ENCODE data around the gene PLXNC1. TPM values are rescaled to one million over a fixed set of nuclear protein-coding genes. Genes with fewer than 3 reads are reported as not detected.

PLXNC1 gene
- total and polyA plus RNA-seq, 2 donors (not counting 1 experiment from before 2014, with no cell fraction given): 15.1 to 86.9 TPM

GRCh38 chr12:94222351-94223084, 74.1 kb downstream of the PLXNC1 start:
- Histone ChIP-seq H2AFZ (ENCODE audit: low read length) (no peak overlapping the region), H3K4me2 (ENCODE audit: extremely low read depth, insufficient read depth, low read length) (no peak overlapping the region), H3K27ac (ENCODE audit: insufficient read depth, low read length) (no peak overlapping the region), H4K20me1 (ENCODE audit: control insufficient read depth, extremely low read depth, insufficient read depth, low read length) (no peaks in the 10 kb centered on the region), H3K79me2 (ENCODE audit: control insufficient read depth, insufficient read depth, low read length) (no peaks in the 10 kb centered on the region), H3K36me3 (ENCODE audit: control insufficient read depth, insufficient read depth, low read length) (no peaks in the 10 kb centered on the region), H3K9ac (ENCODE audit: insufficient read depth, low read length) (no peak overlapping the region), H3K9me3 (ENCODE audit: control insufficient read depth, insufficient read depth, low read depth, low read length) (no peaks in the 10 kb centered on the region), H3K27me3 (ENCODE audit: control insufficient read depth, insufficient read depth, low read length) (no peaks in the 10 kb centered on the region), H3K4me3 (replicated peaks in 1 of 4; ENCODE audit: control extremely low read depth in 1 of 4, insufficient read depth in 1 of 4, low read depth in 3 of 4, low read length in 4 of 4) (no peak overlapping the region), H3K4me1 (ENCODE audit: control insufficient read depth, extremely low read depth, insufficient read depth, low read length) (no peaks in the 10 kb centered on the region)
- DNase-seq (ENCODE audit: low read depth in 2 of 2): no peak
- TF ChIP-seq EZH2 (IDR thresholded peaks at IDR 0.05; ENCODE audit: low read length, missing control alignments): no peak
- TF ChIP-seq CTCF (conservative IDR thresholded peaks at IDR 0.05 in 1 of 2, IDR thresholded peaks at IDR 0.05 in 1 of 2; ENCODE audit: low read depth in 1 of 2, low read length in 2 of 2): no peak

GRCh38 chr12:94223842-94224241, 75.5 kb downstream of the PLXNC1 start:
- no peak overlapping the region for H3K27ac ChIP-seq (ENCODE audit: insufficient read depth, low read length)
- H3K36me3 ChIP-seq (ENCODE audit: control insufficient read depth, insufficient read depth, low read length): no peaks in the 10 kb centered on the region
- H3K4me3 ChIP-seq (replicated peaks in 1 of 4; ENCODE audit: control extremely low read depth in 1 of 4, insufficient read depth in 1 of 4, low read depth in 3 of 4, low read length in 4 of 4): no peak overlapping the region
- no peaks in the 10 kb centered on the region for H3K9me3 ChIP-seq (ENCODE audit: control insufficient read depth, insufficient read depth, low read depth, low read length)
- H2AFZ ChIP-seq (ENCODE audit: low read length): no peak overlapping the region
- no peaks in the 10 kb centered on the region for H3K27me3 ChIP-seq (ENCODE audit: control insufficient read depth, insufficient read depth, low read length)
- no peak overlapping the region for H3K4me2 ChIP-seq (ENCODE audit: extremely low read depth, insufficient read depth, low read length)
- H4K20me1 ChIP-seq (ENCODE audit: control insufficient read depth, extremely low read depth, insufficient read depth, low read length): no peaks in the 10 kb centered on the region
- TF ChIP-seq EZH2 (IDR thresholded peaks at IDR 0.05; ENCODE audit: low read length, missing control alignments) (no peak), CTCF (conservative IDR thresholded peaks at IDR 0.05 in 1 of 2, IDR thresholded peaks at IDR 0.05 in 1 of 2; ENCODE audit: low read depth in 1 of 2, low read length in 2 of 2) (no peak)
- no peaks in the 10 kb centered on the region for H3K4me1 ChIP-seq (ENCODE audit: control insufficient read depth, extremely low read depth, insufficient read depth, low read length)
- no peaks in the 10 kb centered on the region for H3K79me2 ChIP-seq (ENCODE audit: control insufficient read depth, insufficient read depth, low read length)
- no peak overlapping the region for H3K9ac ChIP-seq (ENCODE audit: insufficient read depth, low read length)
- no peak for DNase-seq (ENCODE audit: low read depth in 2 of 2)

- H3K27me3 ChIP-seq (ENCODE audit: control insufficient read depth, insufficient read depth, low read length): no peaks in the 10 kb centered on the region
- no peak overlapping the region for H2AFZ ChIP-seq (ENCODE audit: low read length)
- no peaks in the 10 kb centered on the region for H3K79me2 ChIP-seq (ENCODE audit: control insufficient read depth, insufficient read depth, low read length)
- H4K20me1 ChIP-seq (ENCODE audit: control insufficient read depth, extremely low read depth, insufficient read depth, low read length): no peaks in the 10 kb centered on the region
- TF ChIP-seq CTCF (conservative IDR thresholded peaks at IDR 0.05 in 1 of 2, IDR thresholded peaks at IDR 0.05 in 1 of 2; ENCODE audit: low read depth in 1 of 2, low read length in 2 of 2) (no peak), EZH2 (IDR thresholded peaks at IDR 0.05; ENCODE audit: low read length, missing control alignments) (no peak)
- H3K9me3 ChIP-seq (ENCODE audit: control insufficient read depth, insufficient read depth, low read depth, low read length): no peaks in the 10 kb centered on the region
- H3K9ac ChIP-seq (ENCODE audit: insufficient read depth, low read length): no peak overlapping the region
- H3K27ac ChIP-seq (ENCODE audit: insufficient read depth, low read length): no peak overlapping the region
- H3K4me1 ChIP-seq (ENCODE audit: control insufficient read depth, extremely low read depth, insufficient read depth, low read length): no peaks in the 10 kb centered on the region
- no peak overlapping the region for H3K4me3 ChIP-seq (replicated peaks in 1 of 4; ENCODE audit: control extremely low read depth in 1 of 4, insufficient read depth in 1 of 4, low read depth in 3 of 4, low read length in 4 of 4)
- no peak for DNase-seq (ENCODE audit: low read depth in 2 of 2)
- H3K4me2 ChIP-seq (ENCODE audit: extremely low read depth, insufficient read depth, low read length): no peak overlapping the region
- no peaks in the 10 kb centered on the region for H3K36me3 ChIP-seq (ENCODE audit: control insufficient read depth, insufficient read depth, low read length)
Observed at GRCh38 chr12:94225506-94225905, 77.1 kb downstream of the PLXNC1 start.

All from fibroblast of lung (primary cell).